ENCODE data around the gene C5. TPM values are rescaled to one million over a fixed set of nuclear protein-coding genes. Genes with fewer than 3 reads are reported as not detected.

The C5 gene
- total and polyA plus RNA-seq, 2 experiments from 2014 or later: 13.8 to 55.4 TPM

- no peak overlapping the region for H3K4me2 ChIP-seq
- no peak overlapping the region for H3K4me3 ChIP-seq
- H3K9me3 ChIP-seq (ENCODE audit: low read depth): no peaks in the 10 kb centered on the region
- no peaks in the 10 kb centered on the region for H3K27me3 ChIP-seq
- TF ChIP-seq EZH2phosphoT487 (IDR thresholded peaks at IDR 0.05; ENCODE audit: low read depth, severe bottlenecking, unreplicated experiment): no peak
- no peak for TF ChIP-seq CTCF (IDR thresholded peaks at IDR 0.05; ENCODE audit: poor library complexity)
- no peak for TF ChIP-seq EZH2 (IDR thresholded peaks at IDR 0.05; ENCODE audit: borderline replicate concordance)
- H3K36me3 ChIP-seq (replicated peaks; ENCODE audit: insufficient read depth, low read depth): no peaks in the 10 kb centered on the region
- no peak overlapping the region for H2AFZ ChIP-seq
- H3K9me2 ChIP-seq (replicated peaks; ENCODE audit: insufficient read depth): no peaks in the 10 kb centered on the region
- no peaks in the 10 kb centered on the region for H4K20me1 ChIP-seq (ENCODE audit: insufficient read depth, poor library complexity, severe bottlenecking)
- H3K79me2 ChIP-seq: no peaks in the 10 kb centered on the region
- WGBS (ENCODE audit: low lambda C conversion rate, missing lambda C conversion rate): 85% methylated on average over 5 of the region's 5 CpGs
- DNase-seq (ENCODE audit: low spot score): no peak
- H3K4me1 ChIP-seq (ENCODE audit: insufficient read depth): no peaks in the 10 kb centered on the region
- no peak overlapping the region for H3K27ac ChIP-seq
Observed at GRCh38 chr9:121019273-121019672, 30.8 kb downstream of the C5 start.

GRCh38 chr9:121013911-121014310 is 36.2 kb downstream of the C5 start:
- TF ChIP-seq CTCF (IDR thresholded peaks at IDR 0.05; ENCODE audit: poor library complexity) (no peak), EZH2 (IDR thresholded peaks at IDR 0.05; ENCODE audit: borderline replicate concordance) (no peak), EZH2phosphoT487 (IDR thresholded peaks at IDR 0.05; ENCODE audit: low read depth, severe bottlenecking, unreplicated experiment) (no peak)
- H3K79me2 ChIP-seq: no peaks in the 10 kb centered on the region
- no peak overlapping the region for H3K4me2 ChIP-seq
- no peaks in the 10 kb centered on the region for H3K9me3 ChIP-seq (ENCODE audit: low read depth)
- WGBS (ENCODE audit: low lambda C conversion rate, missing lambda C conversion rate): 62% methylated on average over 8 of the region's 8 CpGs
- H3K36me3 ChIP-seq (replicated peaks; ENCODE audit: insufficient read depth, low read depth): no peaks in the 10 kb centered on the region
- no peak overlapping the region for H3K4me3 ChIP-seq
- DNase-seq (ENCODE audit: low spot score): no peak
- no peak overlapping the region for H2AFZ ChIP-seq
- H3K27me3 ChIP-seq: no peaks in the 10 kb centered on the region
- H3K9me2 ChIP-seq (replicated peaks; ENCODE audit: insufficient read depth): no peaks in the 10 kb centered on the region
- H3K4me1 ChIP-seq (ENCODE audit: insufficient read depth): no peaks in the 10 kb centered on the region
- H4K20me1 ChIP-seq (ENCODE audit: insufficient read depth, poor library complexity, severe bottlenecking): no peaks in the 10 kb centered on the region
- no peak overlapping the region for H3K27ac ChIP-seq

- no peak overlapping the region for H3K27ac ChIP-seq
- H3K9me2 ChIP-seq (replicated peaks; ENCODE audit: insufficient read depth): no peaks in the 10 kb centered on the region
- no peak for DNase-seq (ENCODE audit: low spot score)
- no peaks in the 10 kb centered on the region for H3K36me3 ChIP-seq (replicated peaks; ENCODE audit: insufficient read depth, low read depth)
- no peak overlapping the region for H3K4me3 ChIP-seq
- H3K9me3 ChIP-seq (ENCODE audit: low read depth): no peaks in the 10 kb centered on the region
- 88% methylated on average over 3 of the region's 3 CpGs for whole genome bisulfite sequencing (ENCODE audit: low lambda C conversion rate, missing lambda C conversion rate)
- H3K79me2 ChIP-seq: no peaks in the 10 kb centered on the region
- H4K20me1 ChIP-seq (ENCODE audit: insufficient read depth, poor library complexity, severe bottlenecking): no peaks in the 10 kb centered on the region
- TF ChIP-seq EZH2phosphoT487 (IDR thresholded peaks at IDR 0.05; ENCODE audit: low read depth, severe bottlenecking, unreplicated experiment): no peak
- no peak for TF ChIP-seq CTCF (IDR thresholded peaks at IDR 0.05; ENCODE audit: poor library complexity)
- no peak for TF ChIP-seq EZH2 (IDR thresholded peaks at IDR 0.05; ENCODE audit: borderline replicate concordance)
- no peak overlapping the region for H3K4me2 ChIP-seq
- no peaks in the 10 kb centered on the region for H3K4me1 ChIP-seq (ENCODE audit: insufficient read depth)
- H3K27me3 ChIP-seq: no peaks in the 10 kb centered on the region
- no peak overlapping the region for H2AFZ ChIP-seq
Observed at GRCh38 chr9:121009650-121010049, 40.4 kb downstream of the C5 start.

- Histone ChIP-seq H3K4me2 (no peak overlapping the region), H3K4me1 (ENCODE audit: insufficient read depth) (no peaks in the 10 kb centered on the region), H3K9me2 (replicated peaks; ENCODE audit: insufficient read depth) (no peaks in the 10 kb centered on the region), H3K79me2 (no peaks in the 10 kb centered on the region), H2AFZ (no peak overlapping the region), H3K27me3 (no peaks in the 10 kb centered on the region), H3K9me3 (ENCODE audit: low read depth) (no peaks in the 10 kb centered on the region), H3K4me3 (no peak overlapping the region), H4K20me1 (ENCODE audit: insufficient read depth, poor library complexity, severe bottlenecking) (no peaks in the 10 kb centered on the region), H3K36me3 (replicated peaks; ENCODE audit: insufficient read depth, low read depth) (no peaks in the 10 kb centered on the region), H3K27ac (no peak overlapping the region)
- DNase-seq (ENCODE audit: low spot score): no peak
- 85% methylated on average over 2 of the region's 2 CpGs for WGBS (ENCODE audit: low lambda C conversion rate, missing lambda C conversion rate)
- no peak for TF ChIP-seq EZH2 (IDR thresholded peaks at IDR 0.05; ENCODE audit: borderline replicate concordance)
- no peak for TF ChIP-seq CTCF (IDR thresholded peaks at IDR 0.05; ENCODE audit: poor library complexity)
- TF ChIP-seq EZH2phosphoT487 (IDR thresholded peaks at IDR 0.05; ENCODE audit: low read depth, severe bottlenecking, unreplicated experiment): no peak
Observed at GRCh38 chr9:120999317-120999716, 50.8 kb downstream of the C5 start.

Data from hepatocyte (in vitro differentiated cells).